Testis (tissue), 2 donors: ENCODE data around the gene EMILIN2.

Experiments used
- POLR2A ChIP-seq: fragments of 450-650 bp; IDR thresholded peaks from one replicate; pipeline ENCODE4 v1.6.1; 2017; ENCODE audit warnings: antibody characterized with exemption, mild to moderate bottlenecking, moderate library complexity
- TF ChIP-seq, protein P1 (sequence below), 3 experiments: fragments of 450-650 bp in 2 of 3; fragments of 200-600 bp in 1 of 3; sonication (generic) in 1 of 3; IDR thresholded peaks; one replicate each; pipeline ENCODE4 v1.5.1; 2016 to 2019; ENCODE audit warnings: antibody characterized with exemption in 3 of 3, mild to moderate bottlenecking in 2 of 3, moderate library complexity in 1 of 3

DNA sequence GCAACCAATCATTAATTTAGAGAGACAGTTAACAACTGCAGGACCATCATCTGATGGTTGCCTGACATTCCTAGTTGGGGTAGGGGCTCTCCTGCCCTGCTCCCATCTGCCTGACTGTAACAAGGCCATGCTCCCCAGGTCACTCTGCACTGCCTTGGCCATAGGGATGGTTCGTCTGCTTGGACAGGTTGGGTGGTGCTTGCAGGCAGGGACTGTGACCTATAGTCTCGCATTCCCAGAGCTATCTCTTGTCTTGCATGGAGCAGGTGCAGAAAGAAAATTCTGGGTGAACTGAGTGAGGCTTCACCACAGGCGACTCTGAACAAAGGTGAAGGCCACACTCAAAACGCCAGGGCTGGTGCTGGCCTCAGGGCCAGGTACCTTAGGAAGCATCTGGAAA, 64.7 kb downstream of the EMILIN2 start:
- TF ChIP-seq POLR2A, result no peak
- TF ChIP-seq, protein P1, sequence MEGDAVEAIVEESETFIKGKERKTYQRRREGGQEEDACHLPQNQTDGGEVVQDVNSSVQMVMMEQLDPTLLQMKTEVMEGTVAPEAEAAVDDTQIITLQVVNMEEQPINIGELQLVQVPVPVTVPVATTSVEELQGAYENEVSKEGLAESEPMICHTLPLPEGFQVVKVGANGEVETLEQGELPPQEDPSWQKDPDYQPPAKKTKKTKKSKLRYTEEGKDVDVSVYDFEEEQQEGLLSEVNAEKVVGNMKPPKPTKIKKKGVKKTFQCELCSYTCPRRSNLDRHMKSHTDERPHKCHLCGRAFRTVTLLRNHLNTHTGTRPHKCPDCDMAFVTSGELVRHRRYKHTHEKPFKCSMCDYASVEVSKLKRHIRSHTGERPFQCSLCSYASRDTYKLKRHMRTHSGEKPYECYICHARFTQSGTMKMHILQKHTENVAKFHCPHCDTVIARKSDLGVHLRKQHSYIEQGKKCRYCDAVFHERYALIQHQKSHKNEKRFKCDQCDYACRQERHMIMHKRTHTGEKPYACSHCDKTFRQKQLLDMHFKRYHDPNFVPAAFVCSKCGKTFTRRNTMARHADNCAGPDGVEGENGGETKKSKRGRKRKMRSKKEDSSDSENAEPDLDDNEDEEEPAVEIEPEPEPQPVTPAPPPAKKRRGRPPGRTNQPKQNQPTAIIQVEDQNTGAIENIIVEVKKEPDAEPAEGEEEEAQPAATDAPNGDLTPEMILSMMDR (IDR thresholded peaks at IDR 0.05), result no peak
